Measurements from ENCODE around the gene ERC2. TPM values are rescaled to one million over a fixed set of nuclear protein-coding genes. Genes with fewer than 3 reads are reported as not detected.

Gene ERC2
- polyA plus RNA-seq, 1 experiment, result 0.07 TPM

DNA sequence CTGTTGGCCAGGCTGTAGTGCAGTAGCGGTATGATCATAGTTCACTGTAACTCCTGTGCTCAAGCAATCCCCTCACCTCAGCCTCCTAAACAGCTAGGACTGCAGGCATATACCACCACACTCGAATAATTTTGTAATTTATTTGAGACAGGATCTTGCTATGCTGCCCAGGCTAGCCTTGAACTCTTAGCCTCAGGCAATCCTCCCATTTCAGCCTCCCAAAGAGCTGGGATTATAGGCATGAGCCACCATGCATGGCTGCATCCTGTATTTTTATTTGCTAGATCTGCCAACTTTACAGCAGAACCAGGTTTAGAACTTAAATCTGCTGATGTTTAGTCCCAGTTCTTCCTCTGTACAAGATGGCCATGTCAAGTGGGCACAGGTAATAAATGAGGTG, 69.6 kb downstream of the ERC2 start:
- Histone ChIP-seq H3K4me3 (ENCODE audit: low read depth, low read length) (no peak overlapping the region), H3K36me3 (ENCODE audit: control insufficient read depth, insufficient read depth, low read length) (no peaks in the 10 kb centered on the region), H3K27me3 (ENCODE audit: control insufficient read depth, insufficient read depth, low read length) (no peaks in the 10 kb centered on the region)
- ChIA-PET POLR2A (no interaction called here), CTCF (no interaction called here)
- TF ChIP-seq, protein P1, sequence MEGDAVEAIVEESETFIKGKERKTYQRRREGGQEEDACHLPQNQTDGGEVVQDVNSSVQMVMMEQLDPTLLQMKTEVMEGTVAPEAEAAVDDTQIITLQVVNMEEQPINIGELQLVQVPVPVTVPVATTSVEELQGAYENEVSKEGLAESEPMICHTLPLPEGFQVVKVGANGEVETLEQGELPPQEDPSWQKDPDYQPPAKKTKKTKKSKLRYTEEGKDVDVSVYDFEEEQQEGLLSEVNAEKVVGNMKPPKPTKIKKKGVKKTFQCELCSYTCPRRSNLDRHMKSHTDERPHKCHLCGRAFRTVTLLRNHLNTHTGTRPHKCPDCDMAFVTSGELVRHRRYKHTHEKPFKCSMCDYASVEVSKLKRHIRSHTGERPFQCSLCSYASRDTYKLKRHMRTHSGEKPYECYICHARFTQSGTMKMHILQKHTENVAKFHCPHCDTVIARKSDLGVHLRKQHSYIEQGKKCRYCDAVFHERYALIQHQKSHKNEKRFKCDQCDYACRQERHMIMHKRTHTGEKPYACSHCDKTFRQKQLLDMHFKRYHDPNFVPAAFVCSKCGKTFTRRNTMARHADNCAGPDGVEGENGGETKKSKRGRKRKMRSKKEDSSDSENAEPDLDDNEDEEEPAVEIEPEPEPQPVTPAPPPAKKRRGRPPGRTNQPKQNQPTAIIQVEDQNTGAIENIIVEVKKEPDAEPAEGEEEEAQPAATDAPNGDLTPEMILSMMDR (IDR thresholded peaks at IDR 0.05; ENCODE audit: insufficient read depth, low read depth, low read length), result no peak
- no peak for DNase-seq (ENCODE audit: low read depth)

DNA sequence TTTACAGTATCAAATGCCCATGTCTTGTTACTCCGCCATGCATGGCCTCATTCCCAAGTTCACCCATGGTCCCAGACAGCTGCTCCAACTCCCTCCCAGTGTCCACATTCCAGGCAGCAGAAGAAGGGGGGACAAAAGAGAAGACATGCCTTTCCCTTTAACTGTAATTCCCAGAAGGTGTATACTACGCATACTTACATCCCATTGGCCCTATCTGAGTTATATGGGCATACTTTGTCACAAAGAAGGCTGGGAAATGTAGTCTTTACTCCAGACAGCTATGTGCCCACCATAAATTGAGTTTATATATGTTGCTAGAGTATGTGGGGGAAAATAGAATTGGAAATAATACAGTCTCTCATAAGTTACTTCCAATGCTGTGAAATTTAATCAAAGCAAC, 70.5 kb downstream of the ERC2 start:
- Histone ChIP-seq H3K36me3 (ENCODE audit: control insufficient read depth, insufficient read depth, low read length) (no peaks in the 10 kb centered on the region), H3K27me3 (ENCODE audit: control insufficient read depth, insufficient read depth, low read length) (no peaks in the 10 kb centered on the region), H3K4me3 (ENCODE audit: low read depth, low read length) (no peak overlapping the region)
- ChIA-PET POLR2A (no interaction called here), CTCF (no interaction called here)
- TF ChIP-seq, protein P1 (IDR thresholded peaks at IDR 0.05; ENCODE audit: insufficient read depth, low read depth, low read length), result no peak
- no peak for DNase-seq (ENCODE audit: low read depth)

DNA sequence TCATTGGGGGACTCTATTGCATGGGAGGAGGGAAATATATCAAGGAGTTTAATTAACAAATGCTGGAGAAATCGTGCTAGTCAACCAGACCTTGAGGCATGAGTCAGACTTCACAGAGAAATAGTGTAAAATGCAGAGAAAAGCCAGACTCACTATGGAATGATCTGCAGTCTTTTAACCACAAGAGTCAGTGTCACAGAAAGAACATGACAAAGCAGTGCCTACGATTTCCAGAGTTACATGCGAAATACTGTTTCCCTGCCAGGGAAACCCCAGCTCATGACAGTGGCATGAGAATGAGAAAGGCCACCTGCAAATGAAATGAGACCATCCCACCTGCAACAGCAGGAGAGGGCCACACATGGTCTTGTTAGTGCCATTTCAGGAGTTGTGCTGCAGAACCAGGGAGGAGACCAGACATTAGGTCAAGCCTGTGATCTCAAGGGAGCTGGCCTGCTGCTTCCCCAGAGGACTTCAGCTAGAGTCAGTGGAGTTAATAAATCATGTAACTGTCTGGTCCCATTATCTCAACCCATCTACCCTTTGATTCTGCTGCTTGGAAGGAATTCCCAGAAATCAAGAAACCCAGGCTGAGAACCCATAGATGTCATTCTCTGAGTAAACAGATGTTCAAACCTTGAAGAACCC, 79.0 kb downstream of the ERC2 start:
- TF ChIP-seq, protein P1 (IDR thresholded peaks at IDR 0.05; ENCODE audit: insufficient read depth, low read depth, low read length), result no peak
- CTCF ChIA-PET, result no interaction called here
- H3K4me3 ChIP-seq (ENCODE audit: low read depth, low read length), result no peak overlapping the region

DNA sequence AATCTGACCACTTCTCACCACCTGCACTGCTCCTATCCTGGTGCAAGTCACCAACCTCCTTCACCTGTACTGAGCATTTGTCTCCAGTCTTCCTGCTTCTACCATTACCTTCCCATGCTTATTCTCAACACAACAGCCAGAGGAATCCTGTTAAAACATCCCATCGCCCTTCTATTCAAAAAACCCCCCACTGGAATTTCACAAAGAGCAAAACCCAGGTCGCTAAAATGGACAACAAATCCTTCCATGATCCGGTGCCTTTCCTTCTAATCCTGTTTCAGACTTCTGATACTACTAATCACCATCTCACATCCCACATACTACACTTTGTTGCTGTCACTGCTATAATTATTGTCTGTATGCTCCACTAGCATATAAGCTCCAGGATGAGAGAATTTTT, 85.2 kb downstream of the ERC2 start:
- POLR2A ChIA-PET, result no interaction called here
- H3K4me3 ChIP-seq (ENCODE audit: low read depth, low read length), result no peak overlapping the region
- H3K36me3 ChIP-seq (ENCODE audit: control insufficient read depth, insufficient read depth, low read length), result no peaks in the 10 kb centered on the region
- CTCF ChIA-PET, result no interaction called here
- DNase-seq (ENCODE audit: low read depth), result no peak
- TF ChIP-seq, protein P1 (IDR thresholded peaks at IDR 0.05; ENCODE audit: insufficient read depth, low read depth, low read length), result no peak
- H3K27me3 ChIP-seq (ENCODE audit: control insufficient read depth, insufficient read depth, low read length), result no peaks in the 10 kb centered on the region

More for the DNA sequence above, 79.0 kb downstream of the ERC2 start:
- POLR2A ChIA-PET, result no interaction called here
- DNase-seq (ENCODE audit: low read depth), result no peak
- no peaks in the 10 kb centered on the region for H3K27me3 ChIP-seq (ENCODE audit: control insufficient read depth, insufficient read depth, low read length)
- H3K36me3 ChIP-seq (ENCODE audit: control insufficient read depth, insufficient read depth, low read length), result no peaks in the 10 kb centered on the region

DNA sequence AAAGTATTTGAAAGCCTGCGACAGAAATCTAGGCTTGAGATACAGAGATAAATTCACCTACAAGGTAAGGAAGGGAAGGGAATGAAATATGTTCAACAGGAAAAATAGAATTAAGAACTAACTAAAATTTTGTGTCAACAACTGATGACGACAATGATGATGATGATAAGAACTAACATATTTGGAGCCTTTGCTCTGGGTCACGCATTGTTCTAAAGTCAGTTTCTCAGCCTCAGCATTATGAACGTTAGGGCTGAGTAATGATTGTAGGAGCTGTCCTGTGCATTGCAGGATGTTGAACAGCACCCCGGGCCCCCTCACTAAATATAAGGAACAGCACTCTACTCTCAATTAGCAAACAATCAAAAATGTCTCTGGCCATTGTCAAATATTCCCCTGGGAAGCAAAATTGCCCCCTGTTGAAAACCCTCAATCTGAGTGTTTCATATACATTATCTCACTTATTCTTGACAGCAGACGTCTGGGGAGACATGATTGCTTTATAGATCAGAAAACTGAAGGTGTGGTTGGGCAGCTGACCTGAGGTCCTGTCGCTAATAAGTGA, 88.5 kb downstream of the ERC2 start:
- CTCF ChIA-PET, result no interaction called here
- no peaks in the 10 kb centered on the region for H3K36me3 ChIP-seq (ENCODE audit: control insufficient read depth, insufficient read depth, low read length)
- no peak for DNase-seq (ENCODE audit: low read depth)
- TF ChIP-seq, protein P1 (IDR thresholded peaks at IDR 0.05; ENCODE audit: insufficient read depth, low read depth, low read length), result no peak
- POLR2A ChIA-PET, result no interaction called here
- no peaks in the 10 kb centered on the region for H3K27me3 ChIP-seq (ENCODE audit: control insufficient read depth, insufficient read depth, low read length)
- H3K4me3 ChIP-seq (ENCODE audit: low read depth, low read length), result no peak overlapping the region
